Glutamatergic neuron (in vitro differentiated cells): ENCODE measurements around the gene GNL1. TPM values are rescaled to one million over a fixed set of nuclear protein-coding genes. Genes with fewer than 3 reads are reported as not detected.
"Not testable (repeated sequence)": the region's sequence is repeated elsewhere in the genome, so short reads cannot be mapped to it uniquely, and the experiment has no call there.

ENCODE experiments used
- DNase-seq: peaks from one replicate; pipeline ENCODE4 v3.0.0; 2022
- H3K27ac Mint-ChIP-seq: one replicate; pipeline ENCODE4 v1.8.0; 2020; ENCODE audit warnings: mild to moderate bottlenecking, mixed read lengths, inconsistent platforms; ENCODE audit not compliant: unreplicated experiment
- H3K27me3 Mint-ChIP-seq: one replicate; pipeline ENCODE4 v1.8.0; 2020; ENCODE audit warnings: mild to moderate bottlenecking, moderate library complexity, mixed read lengths, inconsistent platforms; ENCODE audit not compliant: unreplicated experiment
- H3K36me3 Mint-ChIP-seq: one replicate; pipeline ENCODE4 v1.8.0; 2020; ENCODE audit warnings: mild to moderate bottlenecking, mixed read lengths, inconsistent platforms; ENCODE audit not compliant: unreplicated experiment
- H3K4me1 Mint-ChIP-seq: one replicate; pipeline ENCODE4 v1.8.0; 2020; ENCODE audit warnings: mild to moderate bottlenecking, low read depth, mixed read lengths, inconsistent platforms; ENCODE audit not compliant: unreplicated experiment
- H3K4me3 Mint-ChIP-seq: one replicate; pipeline ENCODE4 v1.8.0; 2020; ENCODE audit warnings: mild to moderate bottlenecking, mixed read lengths, inconsistent platforms; ENCODE audit not compliant: unreplicated experiment
- H3K9me3 Mint-ChIP-seq: one replicate; pipeline ENCODE4 v1.8.0; 2020; ENCODE audit warnings: mild to moderate bottlenecking, moderate library complexity, mixed read lengths, inconsistent platforms; ENCODE audit not compliant: unreplicated experiment
- total RNA-seq: library from RNA; stranded (reverse); fragmentation: NEBNext Ultra II Directional; extraction: Animal tissue kit (Norgen Biotek cat#: 25700); gene quantifications from one replicate; pipeline ENCODE4 v1.2.1, GENCODE V29; 2021; ENCODE audit not compliant: unreplicated experiment
- TF ChIP-seq, protein P1 (sequence below): fragments of 200-600 bp; sonication (generic); IDR thresholded peaks from one replicate; pipeline ENCODE4 v1.5.0; 2021; ENCODE audit not compliant: partially characterized antibody, unreplicated experiment

Gene GNL1
- total RNA-seq, 1 donor from 2014 or later = 42.1 TPM

DNA sequence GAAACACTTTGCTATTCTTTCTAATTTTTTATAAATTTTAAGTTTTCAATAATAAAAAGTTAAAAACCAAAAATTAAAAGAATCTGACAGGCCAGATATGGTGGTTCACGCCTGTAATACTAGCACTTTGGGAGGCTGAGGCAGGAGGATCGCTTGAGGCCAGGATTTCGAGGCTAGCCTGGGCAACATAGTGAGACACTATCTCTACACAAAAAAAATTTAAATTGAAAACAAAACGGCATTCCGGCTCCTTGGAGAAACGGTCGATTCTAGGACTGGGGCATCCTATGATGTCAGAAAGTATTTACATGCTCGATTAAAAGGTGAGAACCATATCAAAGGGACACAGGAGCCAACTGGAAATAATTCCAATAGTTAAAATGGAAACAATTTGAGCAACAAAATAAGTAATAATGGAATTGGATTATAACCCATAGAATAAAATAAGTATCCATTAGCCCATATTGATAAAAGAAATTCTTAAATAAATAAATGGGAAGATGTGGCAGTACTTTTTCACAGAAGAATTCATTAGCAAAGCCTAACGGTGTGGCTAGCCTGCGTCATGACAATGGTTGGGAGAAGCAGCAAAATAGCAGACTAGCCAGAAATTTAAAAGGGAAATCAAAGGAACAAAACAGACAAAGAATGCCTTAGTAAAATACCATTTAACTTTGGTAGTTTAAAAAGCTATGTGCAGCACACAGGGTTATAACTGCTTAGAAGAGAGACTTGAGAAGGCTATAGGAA is 45.7 kb downstream of the GNL1 start:
- Mint-ChIP-seq H3K4me1 (no peaks in the 10 kb centered on the region), H3K36me3 (no peaks in the 10 kb centered on the region), H3K27me3 (no peaks in the 10 kb centered on the region), H3K4me3 (no peak overlapping the region), H3K27ac (no peak overlapping the region), H3K9me3 (peaks cover 2% of the 10 kb centered on the region)
- TF ChIP-seq, protein P1, sequence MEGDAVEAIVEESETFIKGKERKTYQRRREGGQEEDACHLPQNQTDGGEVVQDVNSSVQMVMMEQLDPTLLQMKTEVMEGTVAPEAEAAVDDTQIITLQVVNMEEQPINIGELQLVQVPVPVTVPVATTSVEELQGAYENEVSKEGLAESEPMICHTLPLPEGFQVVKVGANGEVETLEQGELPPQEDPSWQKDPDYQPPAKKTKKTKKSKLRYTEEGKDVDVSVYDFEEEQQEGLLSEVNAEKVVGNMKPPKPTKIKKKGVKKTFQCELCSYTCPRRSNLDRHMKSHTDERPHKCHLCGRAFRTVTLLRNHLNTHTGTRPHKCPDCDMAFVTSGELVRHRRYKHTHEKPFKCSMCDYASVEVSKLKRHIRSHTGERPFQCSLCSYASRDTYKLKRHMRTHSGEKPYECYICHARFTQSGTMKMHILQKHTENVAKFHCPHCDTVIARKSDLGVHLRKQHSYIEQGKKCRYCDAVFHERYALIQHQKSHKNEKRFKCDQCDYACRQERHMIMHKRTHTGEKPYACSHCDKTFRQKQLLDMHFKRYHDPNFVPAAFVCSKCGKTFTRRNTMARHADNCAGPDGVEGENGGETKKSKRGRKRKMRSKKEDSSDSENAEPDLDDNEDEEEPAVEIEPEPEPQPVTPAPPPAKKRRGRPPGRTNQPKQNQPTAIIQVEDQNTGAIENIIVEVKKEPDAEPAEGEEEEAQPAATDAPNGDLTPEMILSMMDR = no peak
- DNase-seq = no peak

- Mint-ChIP-seq H3K4me3 (no peak overlapping the region), H3K9me3 (no peaks in the 10 kb centered on the region), H3K36me3 (no peaks in the 10 kb centered on the region), H3K4me1 (no peaks in the 10 kb centered on the region), H3K27me3 (no peaks in the 10 kb centered on the region), H3K27ac (no peak overlapping the region)
- no peak for DNase-seq
- TF ChIP-seq, protein P1 = no peak
Observed at GRCh38 chr6:30508890-30509736, 47.2 kb downstream of the GNL1 start.

- TF ChIP-seq, protein P1 = no peak
- H3K27me3 Mint-ChIP-seq = no peaks in the 10 kb centered on the region
- H3K4me1 Mint-ChIP-seq = no peaks in the 10 kb centered on the region
- H3K9me3 Mint-ChIP-seq = no peaks in the 10 kb centered on the region
- H3K4me3 Mint-ChIP-seq = no peak overlapping the region
- DNase-seq = no peak
- H3K36me3 Mint-ChIP-seq = no peaks in the 10 kb centered on the region
- H3K27ac Mint-ChIP-seq = no peak overlapping the region
Observed at GRCh38 chr6:30507849-30508827, 48.2 kb downstream of the GNL1 start.

GRCh38 chr6:30500421-30501355 is 55.6 kb downstream of the GNL1 start:
- Mint-ChIP-seq H3K36me3 (no peaks in the 10 kb centered on the region), H3K4me3 (no peak overlapping the region), H3K27me3 (peaks cover 2% of the 10 kb centered on the region), H3K9me3 (peaks cover 3% of the 10 kb centered on the region), H3K4me1 (no peaks in the 10 kb centered on the region), H3K27ac (no peak overlapping the region)
- TF ChIP-seq, protein P1 = no peak
- DNase-seq = no peak

- not testable (repeated sequence) for H3K27ac Mint-ChIP-seq, H3K9me3 Mint-ChIP-seq, H3K27me3 Mint-ChIP-seq, H3K4me3 Mint-ChIP-seq, H3K36me3 Mint-ChIP-seq, DNase-seq, H3K4me1 Mint-ChIP-seq
Observed at GRCh38 chr6:30498705-30499104, 57.6 kb downstream of the GNL1 start.
